Measurements from ENCODE around the gene NLRP6. TPM values are rescaled to one million over a fixed set of nuclear protein-coding genes. Genes with fewer than 3 reads are reported as not detected.
"Not testable (repeated sequence)": the region's sequence is repeated elsewhere in the genome, so short reads cannot be mapped to it uniquely, and the experiment has no call there.

The NLRP6 gene
- total and polyA plus RNA-seq, 3 experiments from 2014 or later: 3.5 to 11.7 (median 3.6) TPM

GRCh38 chr11:309979-310572 is 31.9 kb downstream of the NLRP6 start:
- ChIA-PET CTCF (interaction anchor here (0.7 to 1.8 kb wide), 5 partner anchors 7 to 87 kb away, joined by 3 to 9 read pairs (median 3); no protein-coding TSS in a partner anchor), POLR2A (interaction anchor here (0.7 to 1.6 kb wide), 3 partner anchors 7 to 45 kb away, joined by 3 to 4 read pairs (median 4); no protein-coding TSS in a partner anchor)
- H3K9me3 Mint-ChIP-seq; H3K36me3 ChIP-seq (ENCODE audit: insufficient read depth, low read length); DNase-seq; H3K9me3 ChIP-seq (ENCODE audit: low read length); H3K27me3 ChIP-seq (ENCODE audit: insufficient read depth, low read length, poor library complexity, severe bottlenecking); H3K27me3 Mint-ChIP-seq: not testable (repeated sequence)
- Mint-ChIP-seq H3K27ac (peak overlapping the region; percentile 93 to 99 (median 95)), H3K4me1 (peaks cover 61 to 71% (median 64%) of the 10 kb centered on the region in 3 donors), H3K4me3 (peak overlapping the region; percentile 87 to 96 (median 91)), H3K36me3 (peaks cover 2 to 24% (median 5%) of the 10 kb centered on the region in 3 donors)
- Histone ChIP-seq H3K4me1 (ENCODE audit: insufficient read depth, low read length) (peaks cover 59% of the 10 kb centered on the region), H3K27ac (ENCODE audit: low read depth, low read length) (peak overlapping the region; percentile 72), H3K4me3 (ENCODE audit: low read length) (peak overlapping the region; percentile 94)

DNA sequence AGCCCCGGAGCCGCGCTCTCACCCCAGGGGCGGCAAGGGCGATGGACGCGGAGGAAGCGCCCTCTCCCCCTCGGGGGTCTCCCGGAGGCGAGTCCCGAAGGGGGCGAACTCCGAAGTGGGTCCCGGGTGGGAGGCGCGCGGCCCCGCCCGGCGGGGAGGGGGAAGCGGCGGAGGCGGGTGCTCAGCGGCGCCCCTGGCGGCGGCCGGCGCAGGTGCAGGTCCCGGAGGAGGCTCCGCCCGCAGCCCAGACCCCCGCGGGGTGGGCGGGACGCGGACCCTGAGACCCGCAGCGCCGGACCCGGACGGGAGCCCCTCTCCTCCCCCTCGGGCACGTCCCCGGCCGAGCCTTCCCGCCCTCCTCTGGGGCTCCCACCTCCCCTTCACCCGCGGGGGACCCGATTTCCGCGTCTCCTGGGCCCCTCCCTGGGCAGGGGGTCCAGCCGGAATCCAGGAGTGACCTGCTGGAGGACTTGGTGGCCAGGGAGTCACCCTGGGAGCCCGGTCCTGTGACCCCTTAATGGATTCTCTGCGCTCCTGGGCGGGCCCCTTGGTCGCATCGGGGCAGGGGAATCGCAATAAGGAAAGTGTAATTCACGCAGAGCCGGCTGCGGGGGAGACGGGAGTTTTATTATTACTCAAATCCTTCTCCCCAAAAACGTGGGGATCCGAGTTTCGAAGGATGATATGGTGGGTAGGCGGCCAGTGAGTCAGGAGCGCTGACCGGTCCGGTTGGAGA is 33.0 kb downstream of the NLRP6 start:
- H3K4me3 Mint-ChIP-seq: peak overlapping the region; percentile 94 to 98 (median 96)

DNA sequence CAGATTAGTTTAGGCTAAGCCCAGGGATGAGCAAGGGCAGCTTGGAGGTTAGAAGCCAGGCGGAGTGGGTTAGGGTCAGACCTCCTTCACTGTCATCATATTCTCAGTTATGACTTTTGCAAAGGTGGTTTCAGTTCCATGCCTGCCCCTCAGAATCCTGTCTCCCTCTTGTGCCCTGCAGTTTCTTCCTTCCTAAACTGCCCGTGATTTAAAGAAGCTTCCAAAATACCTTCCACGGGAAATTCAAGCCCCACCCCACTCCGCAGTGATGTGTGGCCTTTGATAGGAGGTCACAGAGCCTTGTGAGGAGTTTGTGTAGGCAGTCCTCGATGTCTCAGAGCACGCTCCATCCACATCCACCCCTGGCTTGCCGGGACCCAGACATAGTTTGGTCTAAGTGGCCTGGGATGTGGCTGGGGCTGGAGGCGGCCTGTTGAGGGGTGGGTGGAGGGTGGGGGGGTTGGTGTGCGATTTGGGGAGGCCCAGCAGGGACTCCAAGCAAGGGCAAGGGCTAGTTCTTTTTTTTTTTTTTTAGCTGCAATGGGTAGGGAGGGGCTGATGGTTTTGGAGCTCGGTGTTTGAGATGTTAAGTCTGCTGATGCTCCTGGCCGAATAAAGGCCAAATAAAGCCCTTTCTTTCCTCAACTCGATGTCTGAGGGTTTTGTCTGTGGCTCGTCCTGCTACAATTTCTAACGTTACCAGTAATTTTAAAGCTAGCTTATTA is 34.0 kb downstream of the NLRP6 start:
- H3K36me3 Mint-ChIP-seq: peaks cover 5 to 32% (median 12%) of the 10 kb centered on the region in 3 donors
- peaks cover 0 to 2% (median 0%) of the 10 kb centered on the region in 5 donors for H3K9me3 Mint-ChIP-seq
- peaks cover 0 to 6% of the 10 kb centered on the region in 2 donors for H3K27me3 Mint-ChIP-seq
- no peaks in the 10 kb centered on the region for H3K27me3 ChIP-seq (ENCODE audit: insufficient read depth, low read length, poor library complexity, severe bottlenecking)
- peak overlapping the region; percentile 95 to 98 (median 96) for H3K4me3 Mint-ChIP-seq
- H3K4me3 ChIP-seq (ENCODE audit: low read length): peak overlapping the region; percentile 98
- POLR2A ChIA-PET: interaction anchor here (0.5 to 1.8 kb wide), 11 partner anchors 14 to 104 kb away, joined by 3 to 10 read pairs (median 4); partner anchors contain the start of genes BET1L, PGGHG, RIC8A and SIGIRR
- CTCF ChIA-PET: interaction anchor here (0.6 to 1.7 kb wide), 8 partner anchors 18 to 138 kb away, joined by 3 to 6 read pairs (median 3); no protein-coding TSS in a partner anchor
- DNase-seq: peak in 1 of 5 donors; percentile 49
- H3K4me1 ChIP-seq (ENCODE audit: insufficient read depth, low read length): peaks cover 46% of the 10 kb centered on the region
- peak overlapping the region; percentile 94 to 100 (median 98) for H3K27ac Mint-ChIP-seq
- H3K9me3 ChIP-seq (ENCODE audit: low read length): no peaks in the 10 kb centered on the region
- H3K4me1 Mint-ChIP-seq: peaks cover 56 to 64% (median 57%) of the 10 kb centered on the region in 3 donors
- peaks cover 8% of the 10 kb centered on the region for H3K36me3 ChIP-seq (ENCODE audit: insufficient read depth, low read length)
- peak overlapping the region; percentile 88 for H3K27ac ChIP-seq (ENCODE audit: low read depth, low read length)

More for the DNA sequence above, 33.0 kb downstream of the NLRP6 start:
- ChIA-PET CTCF (interaction anchor here (0.8 to 1.7 kb wide), 3 partner anchors 30 to 60 kb away, joined by 3 to 6 read pairs (median 3); no protein-coding TSS in a partner anchor), POLR2A (interaction anchor here (1.5 to 1.8 kb wide), 3 partner anchors 23 to 96 kb away, joined by 3 to 7 read pairs (median 6); partner anchors contain the start of gene PGGHG)
- not testable (repeated sequence) for H3K9me3 ChIP-seq (ENCODE audit: low read length); H3K27me3 Mint-ChIP-seq; H3K27me3 ChIP-seq (ENCODE audit: insufficient read depth, low read length, poor library complexity, severe bottlenecking); DNase-seq; H3K36me3 ChIP-seq (ENCODE audit: insufficient read depth, low read length); H3K9me3 Mint-ChIP-seq
- H3K27ac ChIP-seq (ENCODE audit: low read depth, low read length): peak overlapping the region; percentile 26
- Mint-ChIP-seq H3K27ac (peak overlapping the region; percentile 94 to 100 (median 97)), H3K4me1 (peaks cover 52 to 63% (median 53%) of the 10 kb centered on the region in 3 donors), H3K36me3 (peaks cover 2 to 27% (median 5%) of the 10 kb centered on the region in 3 donors)
- peaks cover 48% of the 10 kb centered on the region for H3K4me1 ChIP-seq (ENCODE audit: insufficient read depth, low read length)
- peak overlapping the region; percentile 98 for H3K4me3 ChIP-seq (ENCODE audit: low read length)

GRCh38 chr11:313304-313786 is 35.1 kb downstream of the NLRP6 start:
- H3K4me1 Mint-ChIP-seq: peaks cover 55 to 62% (median 55%) of the 10 kb centered on the region in 3 donors
- peaks cover 0 to 2% (median 0%) of the 10 kb centered on the region in 5 donors for H3K9me3 Mint-ChIP-seq
- Histone ChIP-seq H3K9me3 (ENCODE audit: low read length) (no peaks in the 10 kb centered on the region), H3K4me1 (ENCODE audit: insufficient read depth, low read length) (peaks cover 42% of the 10 kb centered on the region), H3K27ac (ENCODE audit: low read depth, low read length) (peak overlapping the region; percentile 88), H3K4me3 (ENCODE audit: low read length) (peak overlapping the region; percentile 98), H3K27me3 (ENCODE audit: insufficient read depth, low read length, poor library complexity, severe bottlenecking) (no peaks in the 10 kb centered on the region), H3K36me3 (ENCODE audit: insufficient read depth, low read length) (peaks cover 8% of the 10 kb centered on the region)
- peak overlapping the region; percentile 95 to 98 (median 96) for H3K4me3 Mint-ChIP-seq
- DNase-seq: peak in 1 of 5 donors; percentile 42
- ChIA-PET CTCF (interaction anchor here (1.2 kb wide), 1 partner anchor 16 kb away, joined by 5 read pairs; no protein-coding TSS in a partner anchor), POLR2A (interaction anchor here (0.7 to 1.5 kb wide), 2 partner anchors 45 to 102 kb away, joined by 4 to 5 read pairs; partner anchors contain the start of gene SIGIRR)
- H3K27ac Mint-ChIP-seq: peak overlapping the region; percentile 94 to 100 (median 97)
- peaks cover 0 to 6% of the 10 kb centered on the region in 2 donors for H3K27me3 Mint-ChIP-seq
- H3K36me3 Mint-ChIP-seq: peaks cover 7 to 31% (median 13%) of the 10 kb centered on the region in 3 donors

GRCh38 chr11:313787-314553 is 35.8 kb downstream of the NLRP6 start, which contains the start of gene IFITM1:
TSS of gene IFITM1 (plus strand) at chr11:314040. CDS start at chr11:314171, 131 bp downstream.
- Mint-ChIP-seq H3K36me3 (peaks cover 7 to 30% (median 13%) of the 10 kb centered on the region in 3 donors), H3K4me1 (peaks cover 49 to 56% (median 51%) of the 10 kb centered on the region in 3 donors), H3K9me3 (peaks cover 0 to 2% (median 0%) of the 10 kb centered on the region in 5 donors), H3K27ac (peak within 1 kb of the TSS; percentile 94 to 100 (median 97)), H3K27me3 (peaks cover 0 to 6% of the 10 kb centered on the region in 2 donors), H3K4me3 (peak within 1 kb of the TSS; percentile 95 to 98 (median 96))
- Histone ChIP-seq H3K4me1 (ENCODE audit: insufficient read depth, low read length) (peaks cover 42% of the 10 kb centered on the region), H3K9me3 (ENCODE audit: low read length) (no peaks in the 10 kb centered on the region), H3K36me3 (ENCODE audit: insufficient read depth, low read length) (peaks cover 8% of the 10 kb centered on the region), H3K27me3 (ENCODE audit: insufficient read depth, low read length, poor library complexity, severe bottlenecking) (no peaks in the 10 kb centered on the region), H3K27ac (ENCODE audit: low read depth, low read length) (peak within 1 kb of the TSS; percentile 88), H3K4me3 (ENCODE audit: low read length) (peak within 1 kb of the TSS; percentile 98)
- ChIA-PET CTCF (no interaction called here), POLR2A (interaction anchor here (0.7 kb wide), 1 partner anchor 50 kb away, joined by 3 read pairs; no protein-coding TSS in a partner anchor)
- DNase-seq: peak; percentile 28 to 87 (median 73)

- H3K36me3 Mint-ChIP-seq: peaks cover 7 to 27% (median 13%) of the 10 kb centered on the region in 3 donors
- DNase-seq; H3K36me3 ChIP-seq (ENCODE audit: insufficient read depth, low read length); H3K27me3 Mint-ChIP-seq; H3K27me3 ChIP-seq (ENCODE audit: insufficient read depth, low read length, poor library complexity, severe bottlenecking); H3K9me3 Mint-ChIP-seq; H3K9me3 ChIP-seq (ENCODE audit: low read length): not testable (repeated sequence)
- Histone ChIP-seq H3K27ac (ENCODE audit: low read depth, low read length) (peak overlapping the region; percentile 88), H3K4me3 (ENCODE audit: low read length) (peak overlapping the region; percentile 98), H3K4me1 (ENCODE audit: insufficient read depth, low read length) (peaks cover 39% of the 10 kb centered on the region)
- peak overlapping the region; percentile 94 to 100 (median 97) for H3K27ac Mint-ChIP-seq
- CTCF ChIA-PET: interaction anchor here (1.5 to 3.5 kb wide), 3 partner anchors 9 to 27 kb away, joined by 3 to 34 read pairs (median 4); partner anchors contain the start of gene IFITM2
- peaks cover 45 to 53% (median 47%) of the 10 kb centered on the region in 3 donors for H3K4me1 Mint-ChIP-seq
- H3K4me3 Mint-ChIP-seq: peak overlapping the region; percentile 95 to 98 (median 96)
- POLR2A ChIA-PET: interaction anchor here (0.7 kb wide), 1 partner anchor 49 kb away, joined by 3 read pairs; no protein-coding TSS in a partner anchor
These were observed 36.3 kb downstream of the NLRP6 start for GRCh38 chr11:314554-314875.

All from CD8-positive, alpha-beta memory T cell (primary cell).